Endothelial cell of umbilical vein (primary cell): Measurements from ENCODE around the gene TMEM41B. TPM values are rescaled to one million over a fixed set of nuclear protein-coding genes. Genes with fewer than 3 reads are reported as not detected.
"Not testable (repeated sequence)": the region's sequence is repeated elsewhere in the genome, so short reads cannot be mapped to it uniquely, and the experiment has no call there.

Experiments used
- BruUV-seq: library from RNA; stranded (reverse); fragments of 400-500 nt; replicated peaks from 2 replicates; lab custom pipeline; 2021; lab: Mats Ljungman, UMichigan
- CTCF ChIA-PET: fragments of 300-600, 350-600 bp; sonication (Branson Sonifier 250); formaldehyde crosslinking; loops from one replicate; lab custom pipeline; 2021; ENCODE audit warnings: antibody characterized with exemption, inconsistent platforms; lab: Charles Lee
- POLR2A ChIA-PET: fragments of 300-600, 350-600 bp; sonication (Branson Sonifier 250); formaldehyde crosslinking; loops from one replicate; lab custom pipeline; 2021; ENCODE audit warnings: antibody characterized with exemption, inconsistent platforms; lab: Charles Lee
- DNase-seq: peaks from one replicate; pipeline ENCODE4 v3.0.0-alpha.2; 2011; ENCODE audit warnings: low read depth, low spot score
- FAIRE-seq: peaks from 2 replicates; lab custom pipeline; 2011; peaks lifted over from hg19 to GRCh38; lab: Jason Lieb, UNC
- H2AFZ ChIP-seq: 2 replicates; pipeline ENCODE4 v1.6.0; 2012; ENCODE audit warnings: low read depth, low read length, control low read depth, inconsistent platforms
- H3K27ac ChIP-seq: 2 replicates; pipeline ENCODE4 v1.5.1; 2011; ENCODE audit warnings: low read depth, mild to moderate bottlenecking, control low read depth, low read length, moderate library complexity; ENCODE audit not compliant: insufficient read depth
- H3K27me3 ChIP-seq, 2 experiments: 2 replicates each; pipeline versions ENCODE4 v1.6.0 to v1.6.1; 2011; ENCODE audit warnings: low read length in 2 of 2, mixed read lengths in 1 of 2; ENCODE audit not compliant: control insufficient read depth in 2 of 2, insufficient read depth in 2 of 2
- H3K36me3 ChIP-seq, 2 experiments: 2 replicates in 1 of 2; 3 replicates in 1 of 2; pipeline ENCODE4 v1.5.1; 2011; ENCODE audit warnings: low read length in 2 of 2, mild to moderate bottlenecking in 1 of 2, moderate library complexity in 1 of 2; ENCODE audit not compliant: control insufficient read depth in 2 of 2, insufficient read depth in 2 of 2; ENCODE audit errors: extremely low read depth in 1 of 2
- H3K4me1 ChIP-seq: 3 replicates; pipeline ENCODE4 v1.5.1; 2011; ENCODE audit warnings: mild to moderate bottlenecking, low read length; ENCODE audit not compliant: control insufficient read depth, insufficient read depth; ENCODE audit errors: extremely low read depth
- H3K4me2 ChIP-seq: 2 replicates; pipeline ENCODE4 v1.6.1; 2011; ENCODE audit warnings: low read length, control low read depth, mixed read lengths; ENCODE audit not compliant: insufficient read depth
- H3K4me3 ChIP-seq, 3 experiments: fragments of 200-600 bp in 1 of 3; sonication (generic), shearing (Covaris generic) in 1 of 3; replicated peaks in 1 of 3; 2 replicates each; pipeline ENCODE4 v1.5.1; 2011 to 2016; ENCODE audit warnings: control low read depth in 3 of 3, low read length in 3 of 3, mild to moderate bottlenecking in 2 of 3, inconsistent platforms in 1 of 3, low read depth in 1 of 3, moderate library complexity in 1 of 3; ENCODE audit not compliant: insufficient read depth in 1 of 3
- H3K79me2 ChIP-seq: 2 replicates; pipeline ENCODE4 v1.6.0; 2012; ENCODE audit warnings: low read length, inconsistent platforms; ENCODE audit not compliant: control insufficient read depth, insufficient read depth
- H3K9ac ChIP-seq: replicated peaks from 2 replicates; pipeline ENCODE3; 2011; ENCODE audit warnings: low read length, control low read depth; ENCODE audit not compliant: insufficient read depth; ENCODE audit errors: extremely low read depth
- H3K9me1 ChIP-seq: replicated peaks from 3 replicates; pipeline ENCODE4 v1.6.0; 2011; ENCODE audit warnings: mild to moderate bottlenecking, low read length; ENCODE audit not compliant: control insufficient read depth, insufficient read depth; ENCODE audit errors: extremely low read depth
- H3K9me3 ChIP-seq: replicated peaks from 2 replicates; pipeline ENCODE4 v1.5.1; 2012; ENCODE audit warnings: low read length, inconsistent platforms; ENCODE audit not compliant: control insufficient read depth, insufficient read depth
- H4K20me1 ChIP-seq: replicated peaks from 2 replicates; pipeline ENCODE3; 2011; ENCODE audit warnings: mild to moderate bottlenecking, low read length; ENCODE audit not compliant: control insufficient read depth, insufficient read depth; ENCODE audit errors: extremely low read depth
- CTCF ChIP-seq, 2 donors: IDR thresholded peaks; 1 replicate in 1 of 2; 2 replicates in 1 of 2; pipeline ENCODE4 v1.5.1; 2011; ENCODE audit warnings: low read length in 2 of 2, mild to moderate bottlenecking in 2 of 2, moderate library complexity in 2 of 2, control low read depth in 1 of 2, inconsistent platforms in 1 of 2, low read depth in 1 of 2; ENCODE audit not compliant: insufficient read depth in 1 of 2; ENCODE audit errors: extremely low read depth in 1 of 2
- FOS ChIP-seq: IDR thresholded peaks from 2 replicates; pipeline ENCODE4 v1.6.1; 2011; ENCODE audit warnings: mild to moderate bottlenecking, low read length, moderate library complexity, borderline replicate concordance; ENCODE audit not compliant: insufficient read depth
- JUN ChIP-seq: IDR thresholded peaks from 2 replicates; pipeline ENCODE4 v1.6.1; 2011; ENCODE audit warnings: borderline replicate concordance, low read depth; ENCODE audit not compliant: insufficient read length, insufficient read depth
- MAX ChIP-seq: IDR thresholded peaks from 2 replicates; pipeline ENCODE4 v1.6.1; 2011; ENCODE audit not compliant: insufficient read depth, insufficient read length
- MYC ChIP-seq: IDR thresholded peaks from one replicate; pipeline ENCODE4 v1.6.1; 2011; ENCODE audit warnings: mild to moderate bottlenecking, low read depth, low read length
- POLR2A ChIP-seq: IDR thresholded peaks from 2 replicates; pipeline ENCODE4 v1.6.1; 2012; ENCODE audit warnings: low read depth, mild to moderate bottlenecking, control low read depth, low read length
- POLR2AphosphoS5 ChIP-seq: IDR thresholded peaks from 2 replicates; pipeline ENCODE4 v1.6.1; 2012; ENCODE audit warnings: low read depth, mild to moderate bottlenecking, control low read depth, low read length, moderate library complexity; ENCODE audit not compliant: insufficient read depth
- dilution Hi-C: fragments of 300-500 bp; cut with MboI; formaldehyde crosslinking; loops from one replicate; pipeline ENCODE4 v1.15.0; 2019; ENCODE audit warnings: low sequenced_read_pairs; ENCODE audit not compliant: extremely low pct_ligation_motif_present
- intact Hi-C: fragments of 100-400 bp; cut with micrococcal nuclease; formaldehyde crosslinking; loops from one replicate; pipeline ENCODE4 v1.10.0; 2022
- polyA plus RNA-seq, 4 experiments: library from polyadenylated mRNA; depleted of rRNA in 3 of 4; stranded (reverse) in 3 of 4; unstranded in 1 of 4; fragments of >200 nt; gene quantifications; 2 replicates each; pipeline versions ENCODE4 v1.2.1 to v1.2.3, GENCODE V29; 2011 to 2012; ENCODE audit warnings: missing spikeins in 1 of 4
- total RNA-seq: library from RNA; stranded (reverse); gene quantifications from 2 replicates; pipeline ENCODE4 v1.2.3, GENCODE V29; 2021

TMEM41B gene
- total and polyA plus RNA-seq, 2 donors (not counting 3 experiments of a cell fraction or from before 2014, with no cell fraction given), result 16.6 to 39.0 TPM

GRCh38 chr11:9362393-9362863, 48.0 kb upstream of the TMEM41B start:
- peak overlapping the region; percentile 92 for H3K27ac ChIP-seq
- H3K27me3 ChIP-seq, result no peaks in the 10 kb centered on the region
- BruUV-seq, result no TSS peak
- H3K79me2 ChIP-seq, result no peaks in the 10 kb centered on the region
- no peak for TF ChIP-seq FOS
- TF ChIP-seq POLR2AphosphoS5, result no peak
- no peak for TF ChIP-seq MAX
- no peak for TF ChIP-seq JUN
- no peak for TF ChIP-seq CTCF (IDR thresholded peaks at IDR 0.05; ENCODE audit: extremely low read depth in 1 of 2, insufficient read depth in 1 of 2, low read depth in 1 of 2, low read length in 2 of 2)
- TF ChIP-seq MYC, result no peak
- TF ChIP-seq POLR2A, result no peak
- H3K4me3 ChIP-seq, result no peak overlapping the region
- dilution Hi-C loops, result no loop called here
- H4K20me1 ChIP-seq, result no peaks in the 10 kb centered on the region
- H3K9ac ChIP-seq, result no peak overlapping the region
- CTCF ChIA-PET, result interaction anchor here (0.9 kb wide), 1 partner anchor 22 kb away, joined by 4 read pairs; the partner anchor contains the start of gene IPO7
- no peaks in the 10 kb centered on the region for H3K36me3 ChIP-seq
- DNase-seq, result no peak
- H3K9me1 ChIP-seq, result no peaks in the 10 kb centered on the region
- POLR2A ChIA-PET, result no interaction called here
- no peaks in the 10 kb centered on the region for H3K9me3 ChIP-seq
- peaks cover 17% of the 10 kb centered on the region for H3K4me1 ChIP-seq
- no peak for FAIRE-seq
- H2AFZ ChIP-seq, result peak overlapping the region; percentile 47
- intact Hi-C loops, result no loop called here
- H3K4me2 ChIP-seq, result no peak overlapping the region

- POLR2A ChIA-PET, FAIRE-seq, H3K36me3 ChIP-seq, DNase-seq, H3K4me3 ChIP-seq, H4K20me1 ChIP-seq, CTCF ChIA-PET, H3K9me1 ChIP-seq, H3K27me3 ChIP-seq, intact Hi-C loops, H3K9me3 ChIP-seq, H3K79me2 ChIP-seq, BruUV-seq, H3K9ac ChIP-seq, dilution Hi-C loops: not testable (repeated sequence)
- H2AFZ ChIP-seq, result peak overlapping the region; percentile 31
- peak overlapping the region; percentile 52 for H3K4me2 ChIP-seq
- H3K4me1 ChIP-seq, result peaks cover 17% of the 10 kb centered on the region
- H3K27ac ChIP-seq, result peak overlapping the region; percentile 92
Observed at GRCh38 chr11:9360862-9361622, 46.6 kb upstream of the TMEM41B start.
